HG03103 (cell line): Measurements from ENCODE around the gene DEFB123.
"Not testable (repeated sequence)": the region's sequence is repeated elsewhere in the genome, so short reads cannot be mapped to it uniquely, and the experiment has no call there.

ENCODE experiments used
- ATAC-seq: cut with Tn5 transposase; IDR thresholded peaks from one replicate; pipeline ENCODE4 v1.9.1; 2021; ENCODE audit warnings: low read depth; ENCODE audit not compliant: unreplicated experiment

Gene DEFB123

GRCh38 chr20:31440012-31440659, at the start of gene DEFB123:
Gene DEFB123, plus strand, starts transcription at chr20:31440632. Its CDS starts 67 bp downstream, at chr20:31440699.
- no peak for ATAC-seq

- ATAC-seq = no peak
Observed at GRCh38 chr20:31392836-31393235, 47.6 kb upstream of the DEFB123 start.

- no peak for ATAC-seq
Observed at GRCh38 chr20:31394900-31395299, 45.5 kb upstream of the DEFB123 start.

GRCh38 chr20:31403886-31404285, 36.5 kb upstream of the DEFB123 start:
- ATAC-seq = no peak

- no peak for ATAC-seq
Observed at GRCh38 chr20:31406115-31406514, 34.3 kb upstream of the DEFB123 start, which contains the start of gene DEFB121. Gene DEFB121, minus strand, starts transcription at chr20:31406215. Its CDS starts 63 bp downstream, at chr20:31406152.

- ATAC-seq = no peak
Observed at GRCh38 chr20:31410011-31410410, 30.4 kb upstream of the DEFB123 start.

- ATAC-seq = no peak
Observed at GRCh38 chr20:31414381-31414780, 26.1 kb upstream of the DEFB123 start.

GRCh38 chr20:31415653-31416052, 24.8 kb upstream of the DEFB123 start:
- no peak for ATAC-seq

GRCh38 chr20:31418307-31418706, 22.1 kb upstream of the DEFB123 start:
- no peak for ATAC-seq

- no peak for ATAC-seq
Observed at GRCh38 chr20:31425797-31426196, 14.6 kb upstream of the DEFB123 start.

GRCh38 chr20:31426891-31427551, 13.4 kb upstream of the DEFB123 start:
- not testable (repeated sequence) for ATAC-seq

- not testable (repeated sequence) for ATAC-seq
Observed at GRCh38 chr20:31427576-31427975, 12.9 kb upstream of the DEFB123 start.

- no peak for ATAC-seq
Observed at GRCh38 chr20:31430568-31431115, 9.8 kb upstream of the DEFB123 start.

GRCh38 chr20:31446084-31446819, 5.8 kb downstream of the DEFB123 start:
- ATAC-seq = no peak

GRCh38 chr20:31449511-31450414, 9.3 kb downstream of the DEFB123 start:
- no peak for ATAC-seq

GRCh38 chr20:31452575-31452974, 12.1 kb downstream of the DEFB123 start:
- no peak for ATAC-seq

- no peak for ATAC-seq
Observed at GRCh38 chr20:31454361-31454760, 13.9 kb downstream of the DEFB123 start.

- not testable (repeated sequence) for ATAC-seq
Observed at GRCh38 chr20:31470946-31471345, 30.5 kb downstream of the DEFB123 start.

GRCh38 chr20:31472395-31473330, 32.2 kb downstream of the DEFB123 start:
- ATAC-seq = no peak
